Stimulated activated CD4-positive, alpha-beta T cell treated with anti-CD3 and anti-CD28 coated beads, Interleukin-1b, Interleukin-23, amount 100 ng/mL, for 48 hours (primary cell): ENCODE measurements around the gene HORMAD2.
"Not testable (repeated sequence)": the region's sequence is repeated elsewhere in the genome, so short reads cannot be mapped to it uniquely, and the experiment has no call there.

Experiments used
- DNase-seq: peaks from one replicate; pipeline ENCODE4 v3.0.0-alpha.2; 2020

Gene HORMAD2

DNA sequence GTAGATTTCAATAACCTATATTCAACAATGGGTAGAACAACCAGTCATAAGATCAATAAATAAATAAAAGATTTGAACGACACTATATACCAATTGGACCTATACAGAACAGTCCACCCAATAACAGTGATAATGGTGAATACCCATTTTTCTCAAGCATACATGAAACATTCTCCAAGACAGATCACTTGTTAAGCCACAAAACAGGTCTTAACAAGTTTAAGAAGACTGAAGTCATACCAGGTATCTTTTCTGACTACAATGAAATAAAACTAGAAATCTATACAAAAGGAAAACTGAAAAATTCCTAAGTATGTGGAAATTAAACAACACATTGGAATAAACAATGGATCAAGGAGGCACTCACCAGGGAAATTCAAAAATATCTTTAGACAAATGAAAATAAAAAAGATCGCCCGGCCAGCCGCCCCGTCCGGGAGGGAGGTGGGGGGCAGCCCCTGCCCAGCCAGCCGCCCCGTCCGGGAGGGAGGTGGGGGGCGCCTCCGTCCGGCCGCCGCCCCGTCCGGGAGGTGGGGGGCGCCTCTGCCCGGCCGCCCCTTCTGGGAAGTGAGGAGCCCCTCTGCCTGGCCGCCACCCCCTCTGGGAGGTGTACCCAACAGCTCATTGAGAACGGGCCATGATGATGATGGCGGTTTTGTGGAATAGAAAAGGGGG lies 20.8 kb upstream of the HORMAD2 start:
- not testable (repeated sequence) for DNase-seq

DNA sequence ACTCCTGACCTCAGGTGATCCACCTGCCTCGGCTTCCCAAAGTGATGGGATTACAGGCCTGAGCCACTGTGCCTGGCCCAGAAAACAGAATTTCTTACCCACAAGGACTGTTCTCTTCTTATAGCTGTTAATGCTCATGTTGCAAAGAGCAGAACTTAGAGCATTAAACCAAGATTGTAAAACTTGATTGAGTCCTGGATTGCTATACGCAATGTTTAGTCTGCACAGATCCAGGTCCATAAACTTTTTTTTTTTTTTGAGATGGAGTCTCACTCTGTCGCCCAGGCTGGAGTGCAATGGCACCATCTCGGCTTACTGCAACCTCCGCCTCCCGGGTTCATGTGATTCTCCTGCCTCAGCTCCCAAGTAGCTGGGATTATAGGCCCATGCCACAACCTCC lies 19.2 kb upstream of the HORMAD2 start:
- not testable (repeated sequence) for DNase-seq

DNA sequence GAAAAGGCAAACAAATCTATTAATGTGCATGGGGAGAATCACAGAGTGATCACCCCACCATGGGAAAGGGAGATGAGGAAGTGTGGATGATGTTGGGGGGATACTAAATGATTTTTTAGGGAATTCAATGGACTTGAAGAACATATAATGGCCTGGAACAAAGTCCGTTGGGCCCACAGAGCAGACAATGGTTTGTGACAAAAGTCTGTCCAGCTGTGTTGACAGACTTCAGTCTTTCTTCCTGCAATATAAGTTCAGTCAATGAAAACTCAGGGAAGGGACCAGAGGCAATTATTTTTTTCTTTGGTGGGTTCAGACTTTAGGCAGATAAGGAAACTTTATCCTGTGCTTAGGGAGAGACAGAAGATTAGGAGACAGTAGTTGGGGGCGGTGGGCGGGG lies 18.0 kb upstream of the HORMAD2 start:
- DNase-seq, result no peak

DNA sequence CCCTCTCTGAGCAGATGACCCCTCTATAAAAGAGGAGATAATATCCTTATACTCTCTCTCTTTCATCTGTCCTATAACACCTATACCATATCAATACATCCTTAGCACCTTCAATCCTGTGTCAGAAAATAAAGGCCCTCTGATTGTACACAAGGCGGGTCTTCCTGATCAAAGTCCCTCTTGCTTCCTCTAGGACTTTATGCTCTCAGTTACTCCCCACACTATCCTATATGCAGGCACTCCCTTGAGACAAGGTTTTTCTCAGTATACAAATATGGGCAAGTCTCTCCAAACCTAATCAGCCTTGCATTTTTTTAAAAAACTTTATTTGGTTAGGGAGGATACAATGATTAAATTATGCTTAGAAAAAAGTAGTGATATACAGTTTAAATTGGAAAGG lies 17.3 kb upstream of the HORMAD2 start:
- no peak for DNase-seq

DNA sequence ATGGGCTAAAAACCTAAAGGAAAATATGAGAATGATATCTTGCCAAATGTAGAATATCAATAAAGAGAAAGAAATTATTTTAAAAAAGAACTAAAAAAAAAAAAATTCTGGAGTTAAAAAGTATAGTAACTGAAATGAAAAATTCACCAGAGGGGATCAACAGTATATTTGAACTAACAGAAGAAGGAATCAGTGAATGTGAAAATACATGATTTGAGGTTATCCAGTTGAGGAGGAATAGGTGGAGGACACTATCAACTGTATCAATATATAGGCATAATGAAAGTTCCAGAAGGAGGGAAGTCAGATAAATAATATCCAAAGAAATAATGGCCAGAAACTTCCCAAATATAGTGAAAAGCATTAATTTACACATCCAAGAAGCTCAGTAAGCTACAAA lies 16.1 kb upstream of the HORMAD2 start:
- DNase-seq, result no peak

DNA sequence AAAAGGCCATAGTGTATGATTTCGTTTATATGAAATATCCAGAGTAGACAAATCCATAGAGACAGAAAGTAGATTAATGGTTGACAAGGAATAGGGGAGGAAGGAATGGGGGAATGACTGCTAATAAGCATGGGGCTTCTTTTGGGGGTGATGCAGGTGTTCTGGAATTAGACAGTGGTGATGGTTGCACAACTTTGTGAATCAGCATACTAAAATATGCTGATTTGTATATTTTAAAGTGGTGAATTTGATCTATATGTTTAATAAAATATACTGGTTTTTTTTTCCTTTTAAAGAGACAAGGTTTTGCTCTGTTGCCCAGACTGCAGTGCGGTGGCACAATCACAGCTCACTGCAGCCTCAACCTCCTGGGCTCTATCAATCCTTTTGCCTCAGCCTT lies 6.5 kb upstream of the HORMAD2 start:
- DNase-seq, result no peak

DNA sequence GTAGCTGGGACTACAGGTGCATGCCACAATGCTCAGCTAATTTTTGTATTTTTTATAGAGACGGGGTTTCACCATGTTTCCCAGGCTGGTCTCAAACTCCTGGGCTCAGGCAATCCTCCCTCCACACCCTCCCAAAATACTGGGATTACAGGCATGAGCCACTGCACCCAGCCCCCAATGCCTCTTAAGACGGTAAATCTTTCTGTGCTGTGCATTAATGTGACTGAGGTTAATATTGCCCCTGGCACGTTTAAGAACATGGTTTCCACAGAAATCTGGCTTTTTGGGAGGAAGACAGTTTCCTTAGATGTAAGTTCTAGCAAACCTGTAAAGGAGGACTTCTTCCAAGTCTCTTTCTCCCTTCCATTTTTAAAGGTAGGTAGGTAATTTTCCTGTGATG lies 6.1 kb upstream of the HORMAD2 start:
- DNase-seq, result no peak

DNA sequence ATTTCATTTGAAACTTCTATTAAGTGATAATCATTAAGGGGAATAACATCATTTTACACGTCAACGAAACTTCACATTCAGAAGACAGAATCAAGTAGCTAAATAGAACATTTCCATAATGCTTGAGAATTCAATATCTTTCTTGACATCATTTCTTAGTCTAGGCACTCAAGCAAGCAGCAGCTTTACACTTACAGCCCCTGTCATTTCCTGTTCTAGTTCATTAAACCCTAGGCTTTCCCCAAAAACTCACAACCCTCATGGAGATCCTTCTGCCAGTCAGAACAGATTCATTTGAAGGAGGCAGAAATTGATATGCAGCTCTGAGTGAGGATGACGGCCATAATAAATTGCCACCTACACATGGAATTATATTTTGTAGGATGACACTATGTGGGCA lies 5.3 kb upstream of the HORMAD2 start:
- no peak for DNase-seq

DNA sequence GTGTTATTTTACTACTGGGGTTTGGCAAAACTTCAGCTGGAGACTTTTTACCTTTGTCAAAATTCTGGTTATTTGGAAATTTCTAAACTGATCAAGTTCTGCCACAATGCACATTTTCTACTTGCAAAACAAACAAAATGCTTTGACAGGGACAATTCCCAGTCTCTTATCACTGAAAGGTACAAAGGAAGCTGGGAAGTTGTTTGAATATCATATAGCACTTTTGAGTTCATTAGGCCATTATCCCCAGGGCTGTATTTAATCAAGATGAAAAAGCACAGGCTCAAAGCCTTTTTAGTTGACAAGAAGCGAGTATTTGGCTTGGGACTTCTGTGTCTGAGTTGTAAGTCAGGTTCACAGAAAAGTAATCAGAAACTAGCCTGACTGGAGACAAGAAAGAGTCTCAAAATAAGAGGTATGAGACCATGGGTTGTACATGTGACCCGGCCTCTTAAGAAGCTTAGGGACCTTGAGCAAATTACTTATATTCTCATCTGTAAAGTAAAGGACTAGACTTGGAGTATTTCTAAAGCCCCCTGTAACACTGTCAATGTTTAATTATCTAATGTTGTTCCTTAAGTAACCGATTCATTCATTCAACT lies 2.9 kb upstream of the HORMAD2 start:
- DNase-seq, result no peak

DNA sequence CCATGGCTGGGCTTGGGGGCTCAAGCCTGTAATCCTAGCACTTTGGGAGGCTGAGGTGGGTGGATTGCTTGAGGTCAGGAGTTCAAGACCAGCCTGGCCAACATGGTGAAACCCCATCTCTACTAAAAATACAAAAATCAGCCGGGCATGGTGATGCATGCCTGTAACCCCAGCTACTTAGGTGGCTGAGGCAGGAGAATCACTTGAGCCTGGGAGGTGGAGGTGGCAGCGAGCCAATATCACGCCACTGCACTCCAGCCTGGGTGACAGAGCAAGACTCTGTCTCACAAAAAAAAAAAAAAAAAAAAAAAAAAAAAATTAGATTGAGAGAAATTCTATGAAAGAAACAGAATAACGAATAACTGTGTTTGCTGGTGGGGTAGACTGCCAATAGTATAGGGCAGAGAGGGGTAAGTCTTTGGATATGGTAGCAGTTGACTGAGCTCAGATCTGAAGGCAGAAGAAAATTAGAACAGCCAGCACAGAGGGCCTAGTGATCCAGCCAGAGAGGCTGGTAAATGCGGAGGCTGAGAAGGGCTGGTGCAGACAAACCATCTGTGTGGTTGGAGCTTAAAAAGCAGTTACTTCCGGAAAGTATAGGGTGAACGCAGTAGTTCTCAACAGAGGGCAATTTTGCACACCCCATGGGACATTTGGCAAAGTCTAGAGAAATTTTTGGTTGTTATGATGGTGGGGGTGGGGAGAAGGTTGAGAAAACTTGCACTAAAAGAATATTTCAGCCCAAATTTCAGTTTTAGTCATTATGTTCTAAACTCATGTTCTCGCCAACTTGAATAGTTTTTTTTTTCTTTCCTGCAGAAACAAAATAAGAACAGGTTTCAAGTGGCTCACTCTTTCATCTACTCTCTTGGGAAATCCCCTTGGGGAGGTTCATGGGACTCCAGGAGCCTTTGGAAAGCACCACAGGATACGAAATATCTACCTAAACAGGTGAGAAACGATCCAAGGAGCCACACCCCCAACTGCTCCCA lies 1.6 kb upstream of the HORMAD2 start:
- peak; percentile 22 for DNase-seq

DNA sequence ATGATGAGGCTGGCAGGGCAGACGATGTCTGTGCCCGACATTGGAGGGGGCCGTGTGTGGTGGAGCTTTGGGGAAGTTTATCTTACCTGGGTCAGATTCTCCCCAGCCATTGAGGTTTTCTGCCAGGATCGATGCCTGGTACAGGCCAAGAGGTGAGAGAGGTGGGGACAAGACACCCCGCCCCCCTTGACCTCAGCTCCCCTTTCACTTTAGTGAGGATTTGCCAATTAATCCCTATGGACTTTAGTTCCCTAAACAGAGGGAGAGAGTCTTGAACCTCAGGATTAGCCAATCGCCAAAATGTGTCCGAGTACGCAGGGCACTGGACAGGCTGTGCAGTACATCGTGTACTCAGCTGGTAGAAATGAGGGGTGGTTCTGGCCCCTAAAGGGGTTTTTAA lies 541 bp downstream of the HORMAD2 start:
- no peak for DNase-seq

DNA sequence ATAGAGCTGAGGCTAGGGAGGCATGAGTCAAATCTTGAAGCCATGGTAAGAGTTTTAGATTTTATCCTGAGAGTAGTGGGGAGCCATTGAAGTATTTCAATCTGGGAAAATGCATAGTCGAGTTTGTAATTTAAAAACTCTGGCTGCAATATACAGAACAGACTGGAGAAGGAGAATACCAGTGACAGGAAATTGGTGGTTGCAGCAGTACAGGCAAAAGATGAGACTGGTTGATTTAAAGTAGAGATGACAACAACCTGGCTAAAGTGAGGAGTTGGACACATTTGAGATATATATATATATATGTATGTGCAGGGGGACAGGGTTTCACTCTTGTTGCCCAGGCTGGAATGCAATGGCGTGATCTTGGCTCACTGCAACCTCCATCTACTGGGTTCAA lies 6.2 kb downstream of the HORMAD2 start:
- no peak for DNase-seq

DNA sequence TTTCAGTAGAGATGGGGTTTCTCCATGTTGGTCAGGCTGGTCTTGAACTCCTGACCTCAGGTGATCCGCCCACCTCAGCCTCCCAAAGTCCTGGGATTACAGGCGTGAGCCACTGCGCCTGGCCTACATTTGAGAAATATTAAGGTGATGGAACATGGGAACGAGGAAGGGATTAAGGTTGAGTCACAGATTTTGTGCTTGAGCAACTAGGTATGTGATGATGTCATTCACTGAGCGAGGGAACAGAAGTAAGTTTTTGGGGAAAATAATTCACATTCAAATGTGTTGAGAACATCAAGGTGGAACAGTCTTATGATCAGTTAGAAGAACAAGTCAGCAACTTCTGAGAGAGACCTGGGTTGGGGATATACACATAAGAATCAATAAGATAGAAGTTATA lies 6.8 kb downstream of the HORMAD2 start:
- DNase-seq, result not testable (repeated sequence)

DNA sequence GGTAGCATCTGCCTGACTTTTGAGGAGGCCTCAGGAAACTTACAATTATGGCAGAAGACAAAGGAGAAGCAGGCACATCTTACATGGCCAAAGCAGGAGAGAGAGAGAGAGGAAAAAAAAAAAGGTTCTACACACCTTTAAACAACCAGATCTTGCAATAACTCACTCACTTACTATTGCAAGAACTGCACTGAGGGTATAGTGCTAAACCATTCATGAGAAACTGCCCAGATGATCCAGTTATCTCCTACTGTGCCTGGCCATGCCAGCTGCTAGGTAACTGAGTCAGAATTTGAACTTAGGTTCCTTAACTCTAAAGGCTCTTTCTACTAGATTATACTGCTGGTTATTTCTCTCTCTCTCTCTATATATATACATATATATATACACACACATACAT lies 7.3 kb downstream of the HORMAD2 start:
- DNase-seq, result no peak

DNA sequence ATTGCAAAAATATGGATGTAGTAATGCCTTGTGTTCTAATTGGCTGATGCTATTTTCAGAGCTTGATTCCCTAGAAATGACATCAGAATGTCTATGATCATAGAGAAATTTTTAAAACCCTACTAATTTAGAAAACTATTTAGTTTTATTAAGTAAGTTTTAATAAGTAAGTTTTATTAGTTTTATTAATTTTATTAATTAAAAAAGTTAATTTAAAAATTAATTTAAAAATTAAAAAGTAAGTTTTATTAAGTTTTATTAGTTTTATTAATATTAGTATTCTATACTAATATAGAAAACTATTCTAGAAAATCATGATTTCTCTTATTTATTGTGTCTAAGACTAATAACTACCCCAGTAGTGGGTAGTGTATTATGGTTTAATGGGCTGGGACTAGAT lies 8.2 kb downstream of the HORMAD2 start:
- no peak for DNase-seq

DNA sequence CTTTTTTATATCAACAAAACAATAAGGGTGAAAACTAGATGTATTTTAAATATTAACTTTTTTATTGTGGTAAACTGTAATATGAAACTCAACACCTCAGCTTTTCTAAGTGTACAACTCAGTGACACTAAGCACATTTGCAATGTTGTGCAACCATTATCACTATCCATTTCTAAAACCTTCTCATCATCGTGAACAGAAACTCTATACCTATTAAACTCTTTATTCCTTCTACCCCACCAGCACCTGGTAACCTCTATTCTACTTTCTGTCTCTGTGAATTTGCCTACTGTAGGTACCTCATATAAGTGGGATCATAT lies 9.4 kb downstream of the HORMAD2 start:
- no peak for DNase-seq

DNA sequence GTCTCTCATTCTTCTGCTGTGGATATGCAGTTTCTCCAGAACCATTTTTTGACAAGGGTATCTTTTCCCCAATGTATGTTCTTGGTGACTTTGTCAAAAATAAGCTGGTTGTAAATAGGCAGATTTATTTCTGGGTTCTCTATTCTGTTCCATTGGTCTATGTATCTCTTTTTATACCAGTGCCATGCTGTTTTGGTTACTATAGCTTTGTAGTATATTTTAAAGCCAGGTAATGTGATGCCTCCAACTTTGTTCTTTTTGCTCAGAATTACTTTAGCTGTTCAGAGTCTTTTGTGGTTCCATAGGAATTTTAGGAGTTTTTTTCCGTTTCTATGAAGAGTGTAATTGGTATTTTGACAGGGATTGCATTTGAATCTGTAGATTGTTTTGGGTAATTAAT lies 12.4 kb downstream of the HORMAD2 start:
- no peak for DNase-seq

DNA sequence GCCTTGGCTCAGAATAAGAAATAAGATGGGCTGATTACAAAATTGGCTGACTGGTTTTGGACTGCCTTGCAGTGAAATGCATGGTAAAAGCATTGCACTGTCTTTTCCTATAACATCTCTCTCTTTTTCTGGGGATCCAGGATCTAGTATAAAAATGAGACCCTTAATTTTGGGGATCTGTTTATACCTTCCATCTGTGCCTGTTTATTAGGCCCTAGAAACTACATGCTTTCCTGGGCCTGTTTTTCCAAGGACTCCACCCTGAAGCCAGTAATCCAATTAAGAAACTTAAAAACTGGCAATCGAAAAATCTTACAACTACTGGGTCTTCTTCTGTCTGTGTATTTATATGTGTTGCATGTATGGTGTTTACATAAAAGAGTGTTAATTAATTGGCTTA lies 14.5 kb downstream of the HORMAD2 start:
- DNase-seq, result no peak

DNA sequence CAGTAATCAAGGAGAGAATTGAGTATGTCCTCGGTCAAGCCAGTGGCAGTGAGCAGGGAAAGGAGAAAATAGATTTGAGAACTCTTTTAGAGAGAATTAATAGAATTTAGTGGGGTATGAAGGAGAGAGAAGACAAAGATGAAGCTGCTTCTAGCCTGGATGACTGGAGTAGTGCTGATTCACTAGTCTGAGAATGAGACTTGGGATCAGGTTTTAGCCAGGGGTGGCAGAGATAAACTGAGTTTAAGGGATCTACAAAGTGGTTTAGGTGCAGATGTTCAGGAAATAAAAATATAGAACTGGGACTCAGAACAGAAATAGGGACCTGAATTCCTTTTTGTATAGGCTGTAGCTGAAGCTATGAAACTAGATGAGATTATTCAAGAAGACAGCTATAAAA lies 17.6 kb downstream of the HORMAD2 start:
- no peak for DNase-seq

DNA sequence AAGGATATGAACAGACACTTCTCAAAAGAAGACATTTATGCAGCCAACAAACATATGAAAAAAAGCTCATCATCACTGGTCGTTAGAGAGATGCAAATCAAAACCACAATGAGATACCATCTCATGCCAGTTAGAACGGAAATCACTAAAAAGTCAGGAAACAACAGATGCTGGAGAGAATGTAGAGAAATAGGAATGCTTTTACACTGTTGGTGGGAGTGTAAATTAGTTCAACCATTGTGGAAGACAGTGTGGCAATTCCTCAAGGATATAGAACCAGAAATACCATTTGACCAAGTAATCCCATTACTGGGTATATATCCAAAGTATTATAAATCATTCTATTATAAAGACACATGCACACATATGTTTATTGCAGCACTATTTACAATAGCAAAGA lies 20.5 kb downstream of the HORMAD2 start:
- not testable (repeated sequence) for DNase-seq

DNA sequence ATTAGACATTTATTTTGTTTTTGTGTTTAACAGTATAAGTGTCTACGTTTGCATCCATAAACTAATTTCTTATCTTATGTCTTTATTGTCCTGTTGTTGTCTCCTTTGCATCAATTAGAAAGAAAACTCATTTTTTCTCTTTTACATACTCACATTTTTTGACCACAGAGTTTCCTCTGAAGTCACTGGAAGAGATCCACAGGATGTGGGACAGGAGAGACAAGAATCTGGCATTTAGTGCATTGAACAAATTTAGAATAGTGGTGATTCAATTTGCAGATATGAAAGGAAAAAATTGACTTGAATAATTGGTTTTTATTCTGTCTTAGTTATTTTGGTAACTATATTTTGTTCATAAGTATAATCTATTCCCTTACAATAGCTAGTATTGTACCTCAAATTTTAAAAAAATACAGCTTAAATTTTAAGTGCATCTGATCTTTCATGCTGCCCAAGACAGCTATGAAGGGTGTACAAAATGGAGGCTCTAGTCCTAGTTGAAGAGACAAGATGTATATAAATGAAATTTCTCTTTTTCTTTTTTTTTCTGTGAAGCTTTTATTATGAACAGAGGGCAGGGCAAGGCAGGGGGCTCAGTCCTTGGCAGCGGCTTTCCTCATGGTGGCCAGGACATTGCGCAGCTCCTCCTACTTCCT lies 24.4 kb downstream of the HORMAD2 start:
- DNase-seq, result no peak

DNA sequence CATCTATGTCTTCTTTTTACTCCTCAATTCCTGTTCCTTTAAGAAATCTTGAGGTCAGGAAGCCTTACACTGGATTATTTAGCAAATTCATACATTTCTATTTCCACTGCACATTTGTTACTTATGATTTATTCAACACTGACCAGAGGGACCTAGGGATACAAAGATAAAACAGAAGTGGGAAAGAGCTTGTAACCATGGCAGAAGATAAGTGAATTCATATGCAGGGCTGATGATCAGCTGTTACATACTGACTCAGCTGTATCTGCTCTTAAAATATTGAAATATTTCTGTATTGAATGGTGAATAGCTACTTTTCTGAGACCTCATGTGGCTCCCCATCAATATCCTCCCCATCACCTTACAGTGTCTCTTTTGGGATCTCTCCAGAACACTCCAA lies 25.2 kb downstream of the HORMAD2 start:
- no peak for DNase-seq

DNA sequence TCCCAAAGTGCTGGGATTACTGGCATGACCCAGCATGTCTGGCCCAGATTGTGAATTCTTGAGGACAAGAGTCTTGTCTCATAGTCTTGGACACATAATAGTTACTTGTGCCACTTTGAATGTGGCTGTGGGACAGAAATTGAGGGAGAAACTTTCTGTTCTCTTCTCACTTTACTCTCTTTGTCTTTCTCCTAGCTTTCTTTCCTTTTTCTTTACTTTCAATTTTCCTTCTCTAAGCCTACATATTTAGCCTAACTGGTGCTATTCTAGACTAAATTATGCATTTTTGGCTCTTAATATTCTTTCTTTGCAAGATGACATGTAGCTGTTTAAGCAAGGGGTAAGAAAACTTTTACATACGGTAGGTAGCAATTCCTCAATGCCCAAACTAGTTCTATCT lies 33.2 kb downstream of the HORMAD2 start:
- no peak for DNase-seq

DNA sequence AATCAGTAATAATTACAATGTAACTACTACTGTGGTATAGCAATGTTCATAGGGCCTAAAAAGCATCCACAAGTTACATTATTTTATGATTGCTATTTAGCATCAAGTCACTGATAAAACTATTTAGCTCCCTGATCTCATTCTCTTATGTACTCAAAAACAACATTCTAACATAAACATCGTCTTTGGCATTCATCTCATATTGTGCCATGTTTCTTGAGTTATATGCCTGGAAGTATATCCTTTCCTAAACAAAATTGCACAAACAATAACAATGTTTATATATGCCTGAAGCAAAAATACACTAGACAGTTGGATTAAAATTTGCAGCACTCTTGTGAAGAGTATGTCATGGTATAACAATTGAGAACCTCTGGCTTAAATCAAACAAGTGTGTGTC lies 34.1 kb downstream of the HORMAD2 start:
- DNase-seq, result no peak
